GM12878 (cell line): ENCODE data around the gene ANGPTL2. TPM values are rescaled to one million over a fixed set of nuclear protein-coding genes. Genes with fewer than 3 reads are reported as not detected.

ENCODE experiments used
- ATAC-seq: fragments of 200-7000 bp; cut with Tn5 transposase; 3 replicates; pipeline ENCODE4 v1.9.1; 2020; ENCODE audit warnings: mild to moderate bottlenecking, moderate library complexity
- BruUV-seq: library from RNA; stranded (reverse); fragments of 400-500 nt; replicated peaks from 2 replicates; lab custom pipeline; 2021; lab: Mats Ljungman, UMichigan
- CTCF ChIA-PET: fragments of 300-600 bp; sonication (Branson Sonifier 250); formaldehyde crosslinking; extraction: SDS; loops from one replicate; lab custom pipeline; 2021; ENCODE audit warnings: inconsistent platforms; lab: Yijun Ruan, JAX
- POLR2A ChIA-PET: fragments of 350-600 bp; formaldehyde crosslinking; extraction: SDS; loops from one replicate; lab custom pipeline; 2021; ENCODE audit warnings: inconsistent platforms; lab: Charles Lee
- RAD21 ChIA-PET: fragments of 300-600 bp; sonication (Branson Sonifier 250); formaldehyde crosslinking; loops from one replicate; lab custom pipeline; 2023; ENCODE audit warnings: antibody characterized with exemption; ENCODE audit not compliant: unreplicated experiment; lab: Charles Lee
- SMC1A ChIA-PET: fragments of 300-600 bp; sonication (Branson Sonifier 250); formaldehyde crosslinking; loops from one replicate; lab custom pipeline; 2023; ENCODE audit not compliant: unreplicated experiment, uncharacterized antibody; lab: Charles Lee
- DNase-seq: peaks from one replicate; pipeline ENCODE4 v3.0.0-alpha.2; 2011; ENCODE audit warnings: low read depth, low spot score
- FAIRE-seq: peaks from 3 replicates; lab custom pipeline; 2011; peaks lifted over from hg19 to GRCh38; lab: Jason Lieb, UNC
- H2AFZ ChIP-seq: 2 replicates; pipeline ENCODE4 v1.6.0; 2011; ENCODE audit warnings: low read depth, low read length, control low read depth; ENCODE audit not compliant: control insufficient read depth
- H3K27ac ChIP-seq: 2 replicates; pipeline ENCODE4 v1.5.1; 2011; ENCODE audit warnings: control low read depth; ENCODE audit not compliant: control insufficient read depth, insufficient read depth
- H3K27me3 ChIP-seq, 2 experiments: replicated peaks in 1 of 2; 2 replicates each; pipeline versions ENCODE4 v1.6.0 to v1.6.1; 2011; ENCODE audit warnings: low read length in 1 of 2; ENCODE audit not compliant: control insufficient read depth in 2 of 2, insufficient read depth in 2 of 2
- H3K36me3 ChIP-seq, 2 experiments: 2 replicates each; pipeline ENCODE4 v1.5.1; 2011; ENCODE audit warnings: low read length in 1 of 2; ENCODE audit not compliant: control insufficient read depth in 2 of 2, insufficient read depth in 2 of 2
- H3K4me1 ChIP-seq: 2 replicates; pipeline ENCODE4 v1.6.1; 2011; ENCODE audit warnings: mild to moderate bottlenecking, low read length, moderate library complexity, mixed read lengths; ENCODE audit not compliant: control insufficient read depth, insufficient read depth
- H3K4me2 ChIP-seq: 2 replicates; pipeline ENCODE4 v1.6.0; 2011; ENCODE audit warnings: control low read depth; ENCODE audit not compliant: control insufficient read depth, insufficient read depth
- H3K4me3 ChIP-seq: fragments of 200-600 bp; sonication (generic); 2 replicates; pipeline ENCODE4 v1.5.1; 2016
- H3K79me2 ChIP-seq: 2 replicates; pipeline ENCODE4 v1.6.0; 2011; ENCODE audit warnings: low read length; ENCODE audit not compliant: control insufficient read depth, insufficient read depth
- H3K9ac ChIP-seq: 2 replicates; pipeline ENCODE4 v1.8.0; 2011; ENCODE audit warnings: low read length, control low read depth, mixed read lengths; ENCODE audit not compliant: control insufficient read depth, insufficient read depth
- H3K9me3 ChIP-seq: replicated peaks from 3 replicates; pipeline ENCODE4 v1.5.1; 2011; ENCODE audit warnings: mild to moderate bottlenecking, low read length; ENCODE audit not compliant: control insufficient read depth, insufficient read depth
- H4K20me1 ChIP-seq: 2 replicates; pipeline ENCODE4 v1.6.0; 2011; ENCODE audit not compliant: control insufficient read depth, insufficient read depth
- JUNB ChIP-seq: IDR thresholded peaks from 2 replicates; pipeline ENCODE4 v1.6.1; 2016; ENCODE audit warnings: antibody characterized with exemption, mild to moderate bottlenecking
- RB1 ChIP-seq: fragments of 450-650 bp; formaldehyde crosslinking; IDR thresholded peaks from 2 replicates; pipeline ENCODE4 v1.6.1; 2017; ENCODE audit warnings: mild to moderate bottlenecking, borderline replicate concordance
- SMAD5 ChIP-seq: IDR thresholded peaks from 2 replicates; pipeline ENCODE4 v1.6.1; 2016; ENCODE audit warnings: antibody characterized with exemption, low read depth
- SMC3 ChIP-seq: IDR thresholded peaks from 2 replicates; pipeline ENCODE4 v1.6.1; 2011; ENCODE audit warnings: low read length, improper control_type of control experiment, borderline replicate concordance
- SREBF2 ChIP-seq: IDR thresholded peaks from 2 replicates; pipeline ENCODE4 v1.6.1; 2012; ENCODE audit warnings: mild to moderate bottlenecking, low read length
- WGBS: methylation state at CpG from one replicate; pipeline ENCODE4 v1.1.6; 2016; ENCODE audit warnings: low lambda C conversion rate; ENCODE audit not compliant: insufficient replicate concordance, insufficient coverage; ENCODE audit errors: missing lambda C conversion rate; 5-methylcytosine and 5-hydroxymethylcytosine counted together
- in situ Hi-C: fragments of 300-500 bp; cut with MboI; formaldehyde crosslinking; loops from 9 replicates; pipeline ENCODE4 v1.14.3; 2018; ENCODE audit warnings: mixed read lengths
- intact Hi-C: fragments of 100-400 bp; cut with micrococcal nuclease; formaldehyde crosslinking; loops from one replicate; pipeline ENCODE4 v1.14.2; 2022; ENCODE audit not compliant: unreplicated experiment
- polyA plus RNA-seq, 11 experiments: library from polyadenylated mRNA; depleted of rRNA in 4 of 11; unstranded in 6 of 11; stranded (reverse) in 5 of 11; fragments of >200 nt; fragmentation: Nextera tagmentation in 4 of 11; fragmentation: Illumina TruSeq in 1 of 11; extraction: Ambion mirVana in 4 of 11; extraction: Trizol in 1 of 11; gene quantifications; 1 replicate in 1 of 11; 2 replicates in 10 of 11; pipeline versions ENCODE4 v1.2.1 to v1.2.3, GENCODE V29; 2011 to 2016; ENCODE audit warnings: inconsistent platforms in 2 of 11, missing spikeins in 2 of 11, low read depth in 1 of 11
- total RNA-seq, 4 experiments: library from RNA; depleted of rRNA in 3 of 4; stranded (reverse); fragments of >200 nt in 3 of 4; fragmentation: Illumina TruSeq in 1 of 4; extraction: Trizol in 1 of 4; gene quantifications; 2 replicates each; pipeline versions ENCODE4 v1.2.1 to v1.2.3, GENCODE V29; 2013 to 2021
- TF ChIP-seq, protein P1 (sequence below): fragments of 450-650 bp; IDR thresholded peaks from 2 replicates; pipeline ENCODE4 v1.6.1; 2014; ENCODE audit warnings: mild to moderate bottlenecking

ANGPTL2 gene
- total and polyA plus RNA-seq, 10 of the 15 experiments (the other 5 are each of a cell fraction or from before 2014, with no cell fraction given): 0.13 to 2.6 (median 0.82) TPM; not detected in 1

DNA sequence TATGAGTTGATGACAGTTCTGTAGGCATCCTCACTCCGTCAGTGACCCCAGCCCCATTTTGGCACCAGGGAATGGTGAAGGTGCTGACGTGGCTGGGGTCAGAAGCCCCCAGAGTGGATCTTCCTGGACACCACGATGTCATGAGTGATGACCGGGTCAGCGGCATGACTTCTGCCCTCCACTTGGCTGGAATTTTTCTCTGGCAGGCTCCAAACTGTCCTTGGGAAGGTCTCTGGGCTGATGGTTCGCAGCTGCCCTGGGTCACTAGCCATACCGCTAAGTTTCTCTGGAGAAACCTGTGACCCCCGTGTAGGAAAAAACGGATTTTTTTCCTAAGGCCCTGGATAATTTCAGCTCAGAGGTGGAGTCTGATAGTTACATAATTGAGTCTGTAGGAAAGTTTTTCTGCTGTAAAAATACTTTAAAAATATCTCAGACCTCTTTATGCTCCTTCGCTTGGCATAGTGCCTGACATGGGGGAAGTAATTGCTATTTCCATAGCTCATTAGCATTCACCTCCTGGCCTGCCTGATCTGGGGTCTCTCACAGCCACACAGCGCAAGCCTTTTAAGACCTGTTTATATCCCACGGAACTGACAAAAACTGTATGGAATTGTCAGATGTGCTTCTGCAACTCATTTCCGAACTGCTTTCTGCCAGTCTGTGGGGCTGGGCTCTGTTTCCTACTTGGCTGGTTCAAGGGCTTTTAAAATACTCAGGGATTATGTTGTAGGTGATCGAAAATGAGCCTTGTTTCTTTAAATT lies 69.2 kb downstream of the ANGPTL2 start (continued):
- no peak for TF ChIP-seq JUNB
- TF ChIP-seq, all 136 proteins: peak for 0

DNA sequence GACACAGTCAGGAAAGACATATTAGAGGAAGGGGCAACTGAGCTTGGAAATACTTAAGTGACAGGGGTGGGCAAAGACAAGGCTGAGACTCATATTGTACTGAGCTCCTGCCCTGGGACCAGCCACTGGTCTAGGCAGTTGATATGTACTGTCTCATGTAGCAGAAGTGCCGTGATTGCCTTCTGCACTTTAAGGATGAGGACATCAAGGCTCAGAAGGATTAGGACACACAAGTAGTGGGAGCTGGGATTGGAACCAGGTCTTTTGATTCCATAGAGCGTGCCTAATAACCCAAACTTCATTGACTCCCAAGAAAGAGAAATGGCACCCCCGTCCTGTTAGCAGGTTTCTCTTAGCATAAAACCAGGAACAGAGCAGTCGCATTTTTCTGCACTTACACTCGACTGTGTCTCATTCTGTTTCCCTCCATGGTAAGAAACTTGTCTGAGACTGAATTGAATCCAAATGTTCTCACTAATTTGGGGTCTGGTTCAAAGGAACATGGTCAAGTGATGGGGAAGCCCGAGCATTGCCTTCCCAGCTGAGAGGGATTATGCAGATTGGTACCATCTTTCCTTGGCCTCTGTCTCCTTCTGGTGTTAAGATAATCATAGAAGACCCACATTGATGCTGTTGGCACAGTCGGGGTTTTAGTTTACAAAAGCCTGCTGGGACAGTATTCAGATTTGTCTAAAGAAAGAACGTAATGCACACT lies 70.4 kb downstream of the ANGPTL2 start:
- ATAC-seq: no peak
- Histone ChIP-seq H3K4me2 (no peak overlapping the region), H3K9ac (no peak overlapping the region), H3K27me3 (no peaks in the 10 kb centered on the region), H3K79me2 (no peaks in the 10 kb centered on the region), H3K9me3 (no peaks in the 10 kb centered on the region), H4K20me1 (0 out of 2 replicates have a peak, but pooled peaks cover 2% of the 10 kb centered on the region), H2AFZ (no peak overlapping the region), H3K4me1 (peaks cover 12% of the 10 kb centered on the region), H3K27ac (no peak overlapping the region), H3K36me3 (no peaks in the 10 kb centered on the region), H3K4me3 (no peak overlapping the region)
- TF ChIP-seq RB1 (no peak), SREBF2 (no peak), SMC3 (no peak), SMAD5 (no peak)
- TF ChIP-seq, protein P1, sequence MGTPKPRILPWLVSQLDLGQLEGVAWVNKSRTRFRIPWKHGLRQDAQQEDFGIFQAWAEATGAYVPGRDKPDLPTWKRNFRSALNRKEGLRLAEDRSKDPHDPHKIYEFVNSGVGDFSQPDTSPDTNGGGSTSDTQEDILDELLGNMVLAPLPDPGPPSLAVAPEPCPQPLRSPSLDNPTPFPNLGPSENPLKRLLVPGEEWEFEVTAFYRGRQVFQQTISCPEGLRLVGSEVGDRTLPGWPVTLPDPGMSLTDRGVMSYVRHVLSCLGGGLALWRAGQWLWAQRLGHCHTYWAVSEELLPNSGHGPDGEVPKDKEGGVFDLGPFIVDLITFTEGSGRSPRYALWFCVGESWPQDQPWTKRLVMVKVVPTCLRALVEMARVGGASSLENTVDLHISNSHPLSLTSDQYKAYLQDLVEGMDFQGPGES: no peak
- intact Hi-C loops: no loop called here
- DNase-seq: no peak
- ChIA-PET RAD21 (interaction anchor here (0.6 kb wide), 1 partner anchor 9 kb away, joined by 4 read pairs; no protein-coding TSS in a partner anchor), SMC1A (interaction anchor here (0.6 to 1.1 kb wide), 6 partner anchors 9 to 110 kb away, joined by 3 to 4 read pairs (median 3); no protein-coding TSS in a partner anchor), POLR2A (interaction anchor here (1.2 kb wide), 1 partner anchor 27 kb away, joined by 4 read pairs; no protein-coding TSS in a partner anchor), CTCF (interaction anchor here (2.0 kb wide), 1 partner anchor 87 kb away, joined by 7 read pairs; no protein-coding TSS in a partner anchor)
- FAIRE-seq: no peak
- in situ Hi-C loops: no loop called here
- 73% methylated on average over 8 of the region's 8 CpGs for WGBS
- no TSS peak for BruUV-seq
